Measurements from ENCODE around the gene BNIP5.

GRCh38 chr6:36375644-36376155 lies 39.0 kb upstream of the BNIP5 start:
- TF ChIP-seq GATA2 (IDR thresholded peaks at IDR 0.05; ENCODE audit: low read depth, low read length) (no peak), GATA3 (IDR thresholded peaks at IDR 0.05; ENCODE audit: low read depth, low read length) (no peak)
